IMR-90 (cell line): ENCODE results near the gene IL11. TPM values are rescaled to one million over a fixed set of nuclear protein-coding genes. Genes with fewer than 3 reads are reported as not detected.

Source experiments
- ATAC-seq: fragments of 200-7000 bp; cut with Tn5 transposase; 2 replicates; pipeline ENCODE4 v1.9.1; 2020; ENCODE audit warnings: low read depth, mild to moderate bottlenecking, moderate library complexity
- BruUV-seq: library from RNA; stranded (reverse); fragments of 400-500 nt; replicated peaks from 2 replicates; lab custom pipeline; 2021; lab: Mats Ljungman, UMichigan
- CTCF ChIA-PET: fragments of 300-600 bp; formaldehyde crosslinking; extraction: SDS; loops from one replicate; lab custom pipeline; 2021; ENCODE audit warnings: antibody characterized with exemption; lab: Yijun Ruan, JAX
- POLR2A ChIA-PET: fragments of 300-600 bp; sonication (Branson Sonifier 250); formaldehyde crosslinking; loops from one replicate; lab custom pipeline; 2022; ENCODE audit warnings: antibody characterized with exemption; ENCODE audit not compliant: unreplicated experiment; lab: Charles Lee
- DNase-seq: peaks from one replicate; pipeline ENCODE4 v3.0.0; 2013
- H2AFZ ChIP-seq: replicated peaks from 2 replicates; pipeline ENCODE3; 2013; ENCODE audit warnings: low read length, mild to moderate bottlenecking; ENCODE audit not compliant: poor library complexity
- H2AK5ac ChIP-seq: 2 replicates; pipeline ENCODE4 v1.6.1; 2013; ENCODE audit warnings: low read depth, low read length, inconsistent platforms
- H2AK9ac ChIP-seq: replicated peaks from 2 replicates; pipeline ENCODE3; 2013; ENCODE audit warnings: mild to moderate bottlenecking, low read depth, low read length, moderate library complexity; ENCODE audit not compliant: poor library complexity
- H2BK120ac ChIP-seq: 2 replicates; pipeline ENCODE4 v1.6.1; 2013; ENCODE audit warnings: low read depth, low read length, inconsistent platforms
- H2BK15ac ChIP-seq: 3 replicates; pipeline ENCODE4 v1.6.1; 2013; ENCODE audit warnings: low read depth, low read length, inconsistent platforms
- H2BK20ac ChIP-seq: 2 replicates; pipeline ENCODE4 v1.6.1; 2013; ENCODE audit warnings: low read depth, mild to moderate bottlenecking, inconsistent platforms, low read length, moderate library complexity
- H2BK5ac ChIP-seq: 2 replicates; pipeline ENCODE4 v1.6.1; 2013; ENCODE audit warnings: mild to moderate bottlenecking, low read depth, low read length, inconsistent platforms; ENCODE audit not compliant: poor library complexity, severe bottlenecking
- H3K14ac ChIP-seq: replicated peaks from 2 replicates; pipeline ENCODE4 v1.6.1; 2013; ENCODE audit warnings: low read depth, low read length, inconsistent platforms
- H3K18ac ChIP-seq: 2 replicates; pipeline ENCODE4 v1.6.1; 2013; ENCODE audit warnings: low read depth, low read length, control low read depth
- H3K23ac ChIP-seq: 2 replicates; pipeline ENCODE4 v1.6.1; 2013; ENCODE audit warnings: low read depth, low read length, inconsistent platforms
- H3K27ac ChIP-seq: 2 replicates; pipeline ENCODE4 v1.5.1; 2013; ENCODE audit warnings: mild to moderate bottlenecking, control low read depth, low read length; ENCODE audit not compliant: insufficient read depth
- H3K27me3 ChIP-seq: 2 replicates; pipeline ENCODE4 v1.6.1; 2013; ENCODE audit warnings: low read length; ENCODE audit not compliant: control insufficient read depth, insufficient read depth
- H3K36me3 ChIP-seq: 2 replicates; pipeline ENCODE4 v1.6.1; 2013; ENCODE audit warnings: low read length, mixed read lengths; ENCODE audit not compliant: control insufficient read depth, insufficient read depth
- H3K4ac ChIP-seq: 2 replicates; pipeline ENCODE4 v1.6.1; 2013; ENCODE audit warnings: low read depth, low read length, inconsistent platforms
- H3K4me1 ChIP-seq: 2 replicates; pipeline ENCODE4 v1.6.1; 2013; ENCODE audit warnings: low read length, mixed read lengths; ENCODE audit not compliant: control insufficient read depth, insufficient read depth
- H3K4me2 ChIP-seq: 2 replicates; pipeline ENCODE4 v1.6.1; 2013; ENCODE audit warnings: low read depth, mild to moderate bottlenecking, control low read depth, low read length, moderate library complexity
- H3K4me3 ChIP-seq: 2 replicates; pipeline ENCODE4 v1.5.1; 2013; ENCODE audit warnings: low read depth, mild to moderate bottlenecking, control low read depth, low read length, moderate library complexity; ENCODE audit not compliant: insufficient read depth
- H3K56ac ChIP-seq: 2 replicates; pipeline ENCODE4 v1.6.1; 2013; ENCODE audit warnings: low read length, inconsistent platforms; ENCODE audit not compliant: insufficient read depth; ENCODE audit errors: extremely low read depth
- H3K79me1 ChIP-seq, 2 experiments: 2 replicates each; pipeline ENCODE4 v1.6.1; 2013; ENCODE audit warnings: low read length in 2 of 2, inconsistent platforms in 1 of 2, low read depth in 1 of 2
- H3K9ac ChIP-seq: 2 replicates; pipeline ENCODE4 v1.6.1; 2013; ENCODE audit warnings: low read depth, low read length, control low read depth
- H3K9me1 ChIP-seq: 2 replicates; pipeline ENCODE4 v1.6.1; 2013; ENCODE audit warnings: low read length, inconsistent platforms; ENCODE audit not compliant: insufficient read depth
- H3K9me3 ChIP-seq: 2 replicates; pipeline ENCODE4 v1.6.1; 2013; ENCODE audit warnings: low read length; ENCODE audit not compliant: control insufficient read depth, insufficient read depth
- H4K20me1 ChIP-seq: 2 replicates; pipeline ENCODE4 v1.6.1; 2013; ENCODE audit warnings: low read length, inconsistent platforms; ENCODE audit not compliant: insufficient read depth
- H4K5ac ChIP-seq: 2 replicates; pipeline ENCODE4 v1.6.1; 2013; ENCODE audit warnings: mild to moderate bottlenecking, low read depth, low read length, control low read depth
- H4K8ac ChIP-seq, 2 experiments: 2 replicates each; pipeline ENCODE4 v1.6.1; 2013; ENCODE audit warnings: low read depth in 2 of 2, low read length in 2 of 2, control low read depth in 1 of 2, inconsistent platforms in 1 of 2
- H4K91ac ChIP-seq: 2 replicates; pipeline ENCODE4 v1.6.1; 2013; ENCODE audit warnings: low read depth, low read length, inconsistent platforms; ENCODE audit not compliant: insufficient read depth
- BHLHE40 ChIP-seq: fragments of 150-350 bp; IDR thresholded peaks from 2 replicates; pipeline ENCODE4 v1.6.1; 2016; ENCODE audit warnings: mild to moderate bottlenecking, low read depth, low read length
- CEBPB ChIP-seq: IDR thresholded peaks from 2 replicates; pipeline ENCODE4 v1.6.1; 2012; ENCODE audit warnings: low read depth, low read length, improper control_type of control experiment
- CHD1 ChIP-seq: IDR thresholded peaks from 2 replicates; pipeline ENCODE4 v1.6.1; 2012; ENCODE audit warnings: low read depth, low read length, improper control_type of control experiment
- FOS ChIP-seq: fragments of 150-350 bp; IDR thresholded peaks from 2 replicates; pipeline ENCODE4 v1.6.1; 2016; ENCODE audit warnings: low read depth, low read length
- MAZ ChIP-seq: IDR thresholded peaks from 2 replicates; pipeline ENCODE4 v1.6.1; 2012; ENCODE audit warnings: low read depth, mild to moderate bottlenecking, low read length, improper control_type of control experiment, moderate library complexity, borderline replicate concordance
- MXI1 ChIP-seq: IDR thresholded peaks from 2 replicates; pipeline ENCODE4 v1.6.1; 2012; ENCODE audit warnings: low read depth, mild to moderate bottlenecking, low read length, moderate library complexity, borderline replicate concordance
- NFE2L2 ChIP-seq: fragments of 150-350 bp; IDR thresholded peaks from 2 replicates; pipeline ENCODE4 v1.6.1; 2016; ENCODE audit warnings: low read depth, mild to moderate bottlenecking, low read length
- POLR2A ChIP-seq: IDR thresholded peaks from 2 replicates; pipeline ENCODE4 v1.6.1; 2012; ENCODE audit warnings: mild to moderate bottlenecking, low read depth, low read length
- RAD21 ChIP-seq: IDR thresholded peaks from 2 replicates; pipeline ENCODE4 v1.6.1; 2012; ENCODE audit warnings: low read length, improper control_type of control experiment
- RCOR1 ChIP-seq: IDR thresholded peaks from 2 replicates; pipeline ENCODE4 v1.6.1; 2012; ENCODE audit warnings: mild to moderate bottlenecking, low read length, improper control_type of control experiment; ENCODE audit not compliant: insufficient replicate concordance
- SMC3 ChIP-seq: fragments of 150-350 bp; IDR thresholded peaks from 2 replicates; pipeline ENCODE4 v1.6.1; 2016; ENCODE audit warnings: low read depth, mild to moderate bottlenecking, antibody characterized with exemption, low read length, moderate library complexity
- WGBS, 2 experiments: methylation state at CpG; one replicate each; pipeline versions ENCODE4 v1.1.5 to v1.1.7; 2013; ENCODE audit warnings: missing lambda C conversion rate in 2 of 2; ENCODE audit not compliant: insufficient read length in 1 of 2; ENCODE audit errors: extremely low coverage in 2 of 2; 5-methylcytosine and 5-hydroxymethylcytosine counted together
- dilution Hi-C: fragments of 300-500 bp; cut with HindIII; formaldehyde crosslinking; loops from one replicate; pipeline ENCODE4 v1.14.3; 2018; ENCODE audit warnings: low sequenced_read_pairs; ENCODE audit not compliant: unreplicated experiment
- in situ Hi-C: fragments of 300-500 bp; cut with MboI; formaldehyde crosslinking; loops from 3 replicates; pipeline ENCODE4 v1.14.3; 2019; ENCODE audit warnings: low sequenced_read_pairs, inconsistent platforms, mixed read lengths
- intact Hi-C: fragments of 100-400 bp; cut with micrococcal nuclease; formaldehyde crosslinking; loops from 2 replicates; pipeline ENCODE4 v1.10.0; 2022
- polyA plus RNA-seq, 3 experiments: library from polyadenylated mRNA; depleted of rRNA; stranded (reverse); fragments of >200 nt; gene quantifications; 2 replicates each; pipeline ENCODE4 v1.2.3, GENCODE V29; 2012; ENCODE audit warnings: low replicate concordance in 1 of 3
- total RNA-seq: library from RNA; depleted of rRNA; stranded (reverse); fragments of >200 nt; gene quantifications from 2 replicates; pipeline ENCODE4 v1.2.3, GENCODE V29; 2012
- TF ChIP-seq, protein P1 (sequence below): conservative IDR thresholded peaks from 2 replicates; pipeline ENCODE4 v1.5.1; 2012; ENCODE audit warnings: mild to moderate bottlenecking, low read depth, low read length, improper control_type of control experiment
- TF ChIP-seq, protein P2 (sequence below): fragments of 150-350 bp; IDR thresholded peaks from 2 replicates; pipeline ENCODE4 v1.6.1; 2017; ENCODE audit warnings: mild to moderate bottlenecking, antibody characterized with exemption, low read length, low read depth
- TF ChIP-seq, protein P3 (sequence below): fragments of 150-350 bp; IDR thresholded peaks from 2 replicates; pipeline ENCODE4 v1.6.1; 2016; ENCODE audit warnings: low read depth, mild to moderate bottlenecking, low read length, moderate library complexity, borderline replicate concordance

IL11 gene
- total and polyA plus RNA-seq, 2 of the 4 experiments (the other 2 are of a cell fraction) = 14.3 to 33.6 TPM

DNA sequence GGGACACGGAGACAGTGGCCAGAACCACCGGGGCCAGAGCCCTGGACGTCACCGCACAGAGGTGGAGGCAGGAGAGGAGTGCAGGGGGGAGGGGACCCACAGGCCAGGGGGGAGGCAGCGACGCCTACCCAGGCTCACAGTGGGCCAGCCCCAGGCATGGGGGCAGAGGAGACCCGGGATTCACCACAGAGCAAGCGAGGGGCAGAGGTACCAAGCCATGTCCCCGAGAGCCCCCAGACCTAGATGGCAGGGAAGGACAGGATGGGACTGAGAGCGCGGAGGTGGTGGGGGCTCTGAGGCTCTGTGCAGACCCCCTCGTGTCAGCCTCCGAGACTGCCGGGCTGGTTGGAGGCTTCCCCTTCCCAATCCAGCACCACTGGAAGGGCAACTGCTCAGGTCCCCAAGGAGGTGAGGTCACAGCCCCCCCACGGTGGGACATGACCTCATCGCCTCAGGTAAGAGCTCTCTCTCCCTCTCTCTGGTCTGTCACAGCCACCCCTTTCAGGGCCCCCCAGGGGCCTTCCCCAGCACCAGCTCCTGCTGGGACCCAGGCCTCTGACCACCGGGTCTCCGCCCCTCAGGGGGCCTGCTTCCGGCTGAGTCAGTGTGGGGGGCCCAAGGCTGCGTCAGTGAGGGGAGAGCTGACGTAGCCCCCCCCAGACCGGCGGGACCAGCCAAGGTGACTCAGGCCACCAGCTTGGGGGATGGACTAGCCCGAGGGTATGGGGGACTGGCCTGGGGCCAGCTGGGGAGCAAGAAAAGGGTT is 2.2 kb upstream of the IL11 start:
- 0 out of 2 replicates have a peak overlapping the region, but pooled peaks have one; percentile 11 for H3K4me2 ChIP-seq
- H4K91ac ChIP-seq = peak overlapping the region; percentile 94
- ChIA-PET CTCF (no interaction called here), POLR2A (no interaction called here)
- H3K9ac ChIP-seq = peak overlapping the region; percentile 52
- in situ Hi-C loops (no loop called here), intact Hi-C loops (no loop called here), dilution Hi-C loops (no loop called here)
- peaks cover 22% of the 10 kb centered on the region for H4K20me1 ChIP-seq
- peak overlapping the region; percentile 89 for H4K5ac ChIP-seq
- peak overlapping the region; percentile 37; the same call in 1 of the 2 replicates for H3K23ac ChIP-seq
- H3K9me1 ChIP-seq = peaks cover 13% of the 10 kb centered on the region; the same call in 1 of the 2 replicates
- H3K27me3 ChIP-seq = no peaks in the 10 kb centered on the region
- WGBS, 2 experiments = 63% methylated on average over 2 of the region's 24 CpGs; no CpG with 5 or more reads in 1 of the 2 experiments
- H3K79me1 ChIP-seq = peaks cover 5 to 41% of the 10 kb centered on the region in 2 experiments; a peak in 3 of 4 replicates
- H3K36me3 ChIP-seq = peaks cover 10% of the 10 kb centered on the region
- H2BK15ac ChIP-seq = peak overlapping the region; percentile 81; the same call in 2 of the 3 replicates
- H3K14ac ChIP-seq = peak overlapping the region; percentile 77
- H3K4ac ChIP-seq = peak overlapping the region; percentile 82
- peak overlapping the region; percentile 96 for H2BK5ac ChIP-seq
- peak overlapping the region; percentile 77 for H2AFZ ChIP-seq
- peak overlapping the region; percentile 86 for H3K18ac ChIP-seq
- peak overlapping the region; percentile 82 to 86 for H4K8ac ChIP-seq
- peak overlapping the region; percentile 98 for H2AK5ac ChIP-seq
- H3K4me1 ChIP-seq = peaks cover 45% of the 10 kb centered on the region
- peak overlapping the region; percentile 90 for H2BK20ac ChIP-seq
- TF ChIP-seq MXI1 = no peak
- TF ChIP-seq, protein P1, sequence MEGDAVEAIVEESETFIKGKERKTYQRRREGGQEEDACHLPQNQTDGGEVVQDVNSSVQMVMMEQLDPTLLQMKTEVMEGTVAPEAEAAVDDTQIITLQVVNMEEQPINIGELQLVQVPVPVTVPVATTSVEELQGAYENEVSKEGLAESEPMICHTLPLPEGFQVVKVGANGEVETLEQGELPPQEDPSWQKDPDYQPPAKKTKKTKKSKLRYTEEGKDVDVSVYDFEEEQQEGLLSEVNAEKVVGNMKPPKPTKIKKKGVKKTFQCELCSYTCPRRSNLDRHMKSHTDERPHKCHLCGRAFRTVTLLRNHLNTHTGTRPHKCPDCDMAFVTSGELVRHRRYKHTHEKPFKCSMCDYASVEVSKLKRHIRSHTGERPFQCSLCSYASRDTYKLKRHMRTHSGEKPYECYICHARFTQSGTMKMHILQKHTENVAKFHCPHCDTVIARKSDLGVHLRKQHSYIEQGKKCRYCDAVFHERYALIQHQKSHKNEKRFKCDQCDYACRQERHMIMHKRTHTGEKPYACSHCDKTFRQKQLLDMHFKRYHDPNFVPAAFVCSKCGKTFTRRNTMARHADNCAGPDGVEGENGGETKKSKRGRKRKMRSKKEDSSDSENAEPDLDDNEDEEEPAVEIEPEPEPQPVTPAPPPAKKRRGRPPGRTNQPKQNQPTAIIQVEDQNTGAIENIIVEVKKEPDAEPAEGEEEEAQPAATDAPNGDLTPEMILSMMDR = no peak
- TF ChIP-seq, protein P2, sequence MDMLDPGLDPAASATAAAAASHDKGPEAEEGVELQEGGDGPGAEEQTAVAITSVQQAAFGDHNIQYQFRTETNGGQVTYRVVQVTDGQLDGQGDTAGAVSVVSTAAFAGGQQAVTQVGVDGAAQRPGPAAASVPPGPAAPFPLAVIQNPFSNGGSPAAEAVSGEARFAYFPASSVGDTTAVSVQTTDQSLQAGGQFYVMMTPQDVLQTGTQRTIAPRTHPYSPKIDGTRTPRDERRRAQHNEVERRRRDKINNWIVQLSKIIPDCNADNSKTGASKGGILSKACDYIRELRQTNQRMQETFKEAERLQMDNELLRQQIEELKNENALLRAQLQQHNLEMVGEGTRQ = no peak
- TF ChIP-seq RCOR1 = no peak
- no peak for TF ChIP-seq NFE2L2
- no peak; the same call in 1 of the 2 replicates for TF ChIP-seq RAD21
- TF ChIP-seq, protein P3, sequence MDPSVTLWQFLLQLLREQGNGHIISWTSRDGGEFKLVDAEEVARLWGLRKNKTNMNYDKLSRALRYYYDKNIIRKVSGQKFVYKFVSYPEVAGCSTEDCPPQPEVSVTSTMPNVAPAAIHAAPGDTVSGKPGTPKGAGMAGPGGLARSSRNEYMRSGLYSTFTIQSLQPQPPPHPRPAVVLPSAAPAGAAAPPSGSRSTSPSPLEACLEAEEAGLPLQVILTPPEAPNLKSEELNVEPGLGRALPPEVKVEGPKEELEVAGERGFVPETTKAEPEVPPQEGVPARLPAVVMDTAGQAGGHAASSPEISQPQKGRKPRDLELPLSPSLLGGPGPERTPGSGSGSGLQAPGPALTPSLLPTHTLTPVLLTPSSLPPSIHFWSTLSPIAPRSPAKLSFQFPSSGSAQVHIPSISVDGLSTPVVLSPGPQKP = no peak
- TF ChIP-seq FOS = peak; percentile 96
- TF ChIP-seq POLR2A = no peak; the same call in none of the 2 replicates
- no peak for TF ChIP-seq CHD1
- peak; percentile 34; the same call in 1 of the 2 replicates for TF ChIP-seq BHLHE40
- TF ChIP-seq SMC3 = no peak
- TF ChIP-seq CEBPB = no peak
- TF ChIP-seq MAZ = peak; percentile 97
- H3K4me3 ChIP-seq = no peak overlapping the region
- peak; percentile 84 for DNase-seq
- H3K56ac ChIP-seq = peak overlapping the region; percentile 58; the same call in 1 of the 2 replicates
- H2AK9ac ChIP-seq = peak overlapping the region; percentile 87
- peak overlapping the region; percentile 91 for H2BK120ac ChIP-seq
- H3K27ac ChIP-seq = peak overlapping the region; percentile 96
- no peaks in the 10 kb centered on the region for H3K9me3 ChIP-seq
- no peak for ATAC-seq
- no TSS peak for BruUV-seq
